K562 (cell line): ENCODE data around the gene PPFIA3. TPM values are rescaled to one million over a fixed set of nuclear protein-coding genes. Genes with fewer than 3 reads are reported as not detected.
A peak's percentile ranks its signal among the peaks of the same experiment; 100 is the strongest.

ENCODE experiments used
- ADNP ChIP-seq: fragments of 200-800 bp; sonication (Bioruptor generic); IDR thresholded peaks from 2 replicates; pipeline ENCODE4 v1.6.1; 2016; ENCODE audit warnings: missing genetic modification characterization, missing compliant biosample characterization
- ARID2 ChIP-seq: fragments of 450-650 bp; IDR thresholded peaks from 2 replicates; pipeline ENCODE4 v1.6.1; 2017; ENCODE audit warnings: antibody characterized with exemption, mild to moderate bottlenecking
- CBFB ChIP-seq: sonication (generic); formaldehyde crosslinking; IDR thresholded peaks from 2 replicates; pipeline ENCODE4 v1.4.0; 2020; ENCODE audit warnings: mild to moderate bottlenecking, missing genetic modification reagents
- CHD4 ChIP-seq: fragments of 200-600 bp; sonication (generic); IDR thresholded peaks from 3 replicates; pipeline ENCODE4 v1.6.1; 2012; ENCODE audit warnings: low read depth, mild to moderate bottlenecking, mixed read lengths, low read length, inconsistent platforms; ENCODE audit not compliant: insufficient read depth, insufficient replicate concordance, poor library complexity, severe bottlenecking
- HDAC2 ChIP-seq: fragments of 450-650 bp; IDR thresholded peaks from 2 replicates; pipeline ENCODE4 v1.6.1; 2016; ENCODE audit warnings: mild to moderate bottlenecking
- JUND ChIP-seq, 2 experiments: IDR thresholded peaks; 2 replicates in 1 of 2; 3 replicates in 1 of 2; pipeline ENCODE4 v1.6.1; 2011; ENCODE audit warnings: borderline replicate concordance in 2 of 2, low read depth in 2 of 2, low read length in 2 of 2, improper control_type of control experiment in 1 of 2, missing biosample characterization in 1 of 2, missing genetic modification characterization in 1 of 2, missing genetic modification reagents in 1 of 2
- KAT7 ChIP-seq: sonication (generic); formaldehyde crosslinking; IDR thresholded peaks from 2 replicates; pipeline ENCODE4 v1.8.0; 2022; ENCODE audit warnings: missing genetic modification reagents, mild to moderate bottlenecking, borderline replicate concordance
- KDM1A ChIP-seq, 2 experiments: fragments of 450-650 bp; IDR thresholded peaks; 2 replicates each; pipeline ENCODE4 v1.6.1; 2016; ENCODE audit warnings: mild to moderate bottlenecking in 2 of 2
- KLF1 ChIP-seq: fragments of 450-650 bp; IDR thresholded peaks from 2 replicates; pipeline ENCODE4 v1.6.1; 2016; ENCODE audit warnings: missing genetic modification characterization, missing compliant biosample characterization
- NCOA2 ChIP-seq, 2 experiments: fragments of 450-650 bp; IDR thresholded peaks; 2 replicates each; pipeline ENCODE4 v1.6.1; 2018; ENCODE audit warnings: mild to moderate bottlenecking in 2 of 2, moderate library complexity in 1 of 2; ENCODE audit not compliant: partially characterized antibody in 2 of 2
- NFXL1 ChIP-seq: fragments of 450-650 bp; formaldehyde crosslinking; IDR thresholded peaks from 2 replicates; pipeline ENCODE4 v1.4.0; 2021; ENCODE audit warnings: mild to moderate bottlenecking
- NR4A1 ChIP-seq, 2 experiments: fragments of 250-450 bp in 1 of 2; fragments of 450-650 bp in 1 of 2; sonication (Bioruptor Pico) in 1 of 2; IDR thresholded peaks; 2 replicates each; pipeline versions ENCODE4 v1.4.0 to v1.6.1; 2016 to 2020; ENCODE audit warnings: mild to moderate bottlenecking in 2 of 2, missing compliant biosample characterization in 1 of 2, missing genetic modification characterization in 1 of 2, moderate library complexity in 1 of 2
- PCBP1 ChIP-seq: fragments of 200-400 bp; formaldehyde crosslinking; IDR thresholded peaks from 2 replicates; pipeline ENCODE4 v1.6.1; 2018; ENCODE audit warnings: mild to moderate bottlenecking, low read depth, low read length; ENCODE audit not compliant: poor library complexity, severe bottlenecking
- PHB2 ChIP-seq: fragments of 450-650 bp; IDR thresholded peaks from 2 replicates; pipeline ENCODE4 v1.6.1; 2017; ENCODE audit warnings: low read depth
- POLR2AphosphoS2 ChIP-seq: IDR thresholded peaks from 2 replicates; pipeline ENCODE4 v1.6.1; 2012; ENCODE audit warnings: low read length, improper control_type of control experiment
- RNF2 ChIP-seq: sonication (generic); IDR thresholded peaks from 2 replicates; pipeline ENCODE4 v1.6.1; 2016
- SMARCA5 ChIP-seq: fragments of 450-650 bp; IDR thresholded peaks from 2 replicates; pipeline ENCODE4 v1.6.1; 2016
- SMC3 ChIP-seq: conservative IDR thresholded peaks from 2 replicates; pipeline ENCODE4 v1.6.1; 2011; ENCODE audit warnings: low read depth, low read length, improper control_type of control experiment; ENCODE audit not compliant: insufficient read depth
- TCF3 ChIP-seq: sonication (generic); formaldehyde crosslinking; IDR thresholded peaks from 2 replicates; pipeline ENCODE4 v1.4.0; 2020; ENCODE audit warnings: mild to moderate bottlenecking, missing genetic modification reagents
- TRIM28 ChIP-seq: fragments of 450-650 bp; IDR thresholded peaks from 2 replicates; pipeline ENCODE4 v1.6.1; 2017
- XRCC4 ChIP-seq: IDR thresholded peaks from one replicate; pipeline ENCODE4 v1.6.1; 2011; ENCODE audit not compliant: insufficient read depth, insufficient read length; ENCODE audit errors: extremely low read depth
- ZNF224 ChIP-seq: sonication (generic); formaldehyde crosslinking; IDR thresholded peaks from 2 replicates; pipeline ENCODE4 v1.8.0; 2022; ENCODE audit warnings: mild to moderate bottlenecking, missing genetic modification reagents
- ZNF239 ChIP-seq: fragments of 250-450 bp; sonication (Bioruptor Pico); IDR thresholded peaks from 2 replicates; pipeline ENCODE4 v1.4.0; 2020; ENCODE audit warnings: mild to moderate bottlenecking
- ZNF436 ChIP-seq: fragments of 250-450, 450-650 bp; sonication (Bioruptor Pico); formaldehyde crosslinking; IDR thresholded peaks from 2 replicates; pipeline ENCODE4 v1.7.0; 2020; ENCODE audit warnings: mild to moderate bottlenecking
- ZNF644 ChIP-seq: fragments of 200-800 bp; sonication (Bioruptor generic); IDR thresholded peaks from 2 replicates; pipeline ENCODE4 v1.6.1; 2016; ENCODE audit warnings: low read depth, missing genetic modification characterization, missing compliant biosample characterization
- ZNF668 ChIP-seq: fragments of 250-450 bp; sonication (Bioruptor Pico); IDR thresholded peaks from 2 replicates; pipeline ENCODE4 v1.8.0; 2022; ENCODE audit warnings: mild to moderate bottlenecking, inconsistent platforms
- ZNF75A ChIP-seq: fragments of 450-650 bp; formaldehyde crosslinking; IDR thresholded peaks from 2 replicates; pipeline ENCODE4 v1.4.0; 2020; ENCODE audit warnings: mild to moderate bottlenecking
- ZNF778 ChIP-seq: fragments of 450-650 bp; formaldehyde crosslinking; IDR thresholded peaks from 2 replicates; pipeline ENCODE4 v1.4.0; 2020; ENCODE audit warnings: mild to moderate bottlenecking, moderate library complexity
- polyA plus RNA-seq, 8 experiments: library from polyadenylated mRNA; depleted of rRNA in 4 of 8; stranded (reverse) in 5 of 8; unstranded in 3 of 8; fragments of >200 nt; fragmentation: Nextera tagmentation in 2 of 8; fragmentation: Illumina TruSeq in 1 of 8; extraction: Ambion mirVana in 2 of 8; extraction: Trizol in 1 of 8; gene quantifications; 2 replicates each; pipeline versions ENCODE4 v1.2.1 to v1.2.3, GENCODE V29; 2011 to 2014; ENCODE audit warnings: inconsistent platforms in 1 of 8, missing spikeins in 1 of 8
- total RNA-seq, 7 experiments: library from RNA; depleted of rRNA in 6 of 7; stranded (reverse); fragments of >200 nt in 6 of 7; fragmentation: Illumina TruSeq in 2 of 7; extraction: Trizol in 2 of 7; gene quantifications; 2 replicates each; pipeline versions ENCODE4 v1.2.1 to v1.2.3, GENCODE V29; 2011 to 2021; ENCODE audit warnings: low replicate concordance in 1 of 7
- TF ChIP-seq, protein P1 (sequence below): fragments of 450-650 bp; IDR thresholded peaks from 2 replicates; pipeline ENCODE4 v1.7.1; 2018; ENCODE audit warnings: mild to moderate bottlenecking, low read depth; ENCODE audit not compliant: partially characterized antibody

PPFIA3 gene
- total and polyA plus RNA-seq, 9 of the 15 experiments (the other 6 are each of a cell fraction or from before 2014, with no cell fraction given), result 0.10 to 53.0 (median 17.6) TPM

DNA sequence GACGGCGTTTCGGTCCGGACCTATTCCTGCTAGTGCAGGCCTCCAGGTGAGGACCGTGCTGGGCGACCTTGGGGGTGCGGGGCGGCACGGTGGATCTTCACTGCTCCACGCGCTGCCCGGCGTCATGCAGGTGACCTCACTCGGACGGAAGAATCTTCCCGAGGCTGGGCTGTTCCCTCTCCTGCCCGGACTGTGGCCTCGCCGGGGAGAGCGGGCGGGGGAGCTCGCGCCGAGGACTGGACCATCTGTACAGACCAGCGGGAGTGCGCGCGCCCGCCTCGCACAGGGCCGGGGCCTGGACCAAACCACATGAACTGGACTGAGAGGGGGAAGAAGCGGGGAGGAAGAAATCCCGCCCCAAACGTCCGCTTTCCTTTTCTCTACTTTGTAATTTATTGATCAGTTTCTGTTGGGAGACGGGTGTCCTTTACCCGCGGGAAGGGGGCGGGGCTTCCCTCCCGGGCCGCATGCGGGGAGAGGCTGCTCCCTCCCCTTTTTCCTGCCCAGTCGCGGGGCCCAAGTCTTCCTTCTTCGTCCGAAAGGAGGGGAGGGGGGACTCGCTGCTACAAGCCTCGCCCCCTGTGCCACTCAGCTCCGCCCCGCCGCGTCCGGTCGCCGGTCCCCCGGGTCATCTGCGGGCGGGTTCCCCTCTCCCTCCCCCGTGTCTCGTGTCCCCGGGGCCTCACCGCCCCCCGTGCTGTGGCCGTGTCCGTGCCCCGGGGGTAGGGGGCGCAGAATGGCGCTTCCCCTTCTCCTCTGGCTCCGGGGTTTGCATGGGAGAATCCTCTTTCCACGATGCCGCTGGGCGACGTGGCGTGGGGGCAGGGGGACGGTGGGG, 31.0 kb downstream of the PPFIA3 start (continued):
- no peak for TF ChIP-seq ZNF644 (tag)
- no peak for TF ChIP-seq ARID2
- no peak for TF ChIP-seq ZNF436 (CRISPR knock-in tag)
- TF ChIP-seq TRIM28, result no peak
- no peak for TF ChIP-seq CBFB
- TF ChIP-seq ZNF778 (CRISPR knock-in tag), result no peak
- TF ChIP-seq SMARCA5, result no peak; the same call in 1 of the 2 replicates
- TF ChIP-seq, protein P1, sequence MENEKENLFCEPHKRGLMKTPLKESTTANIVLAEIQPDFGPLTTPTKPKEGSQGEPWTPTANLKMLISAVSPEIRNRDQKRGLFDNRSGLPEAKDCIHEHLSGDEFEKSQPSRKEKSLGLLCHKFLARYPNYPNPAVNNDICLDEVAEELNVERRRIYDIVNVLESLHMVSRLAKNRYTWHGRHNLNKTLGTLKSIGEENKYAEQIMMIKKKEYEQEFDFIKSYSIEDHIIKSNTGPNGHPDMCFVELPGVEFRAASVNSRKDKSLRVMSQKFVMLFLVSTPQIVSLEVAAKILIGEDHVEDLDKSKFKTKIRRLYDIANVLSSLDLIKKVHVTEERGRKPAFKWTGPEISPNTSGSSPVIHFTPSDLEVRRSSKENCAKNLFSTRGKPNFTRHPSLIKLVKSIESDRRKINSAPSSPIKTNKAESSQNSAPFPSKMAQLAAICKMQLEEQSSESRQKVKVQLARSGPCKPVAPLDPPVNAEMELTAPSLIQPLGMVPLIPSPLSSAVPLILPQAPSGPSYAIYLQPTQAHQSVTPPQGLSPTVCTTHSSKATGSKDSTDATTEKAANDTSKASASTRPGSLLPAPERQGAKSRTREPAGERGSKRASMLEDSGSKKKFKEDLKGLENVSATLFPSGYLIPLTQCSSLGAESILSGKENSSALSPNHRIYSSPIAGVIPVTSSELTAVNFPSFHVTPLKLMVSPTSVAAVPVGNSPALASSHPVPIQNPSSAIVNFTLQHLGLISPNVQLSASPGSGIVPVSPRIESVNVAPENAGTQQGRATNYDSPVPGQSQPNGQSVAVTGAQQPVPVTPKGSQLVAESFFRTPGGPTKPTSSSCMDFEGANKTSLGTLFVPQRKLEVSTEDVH, result no peak
- TF ChIP-seq KDM1A (IDR thresholded peaks at IDR 0.05), result no peak
- no peak for TF ChIP-seq NR4A1 (CRISPR knock-in tag; IDR thresholded peaks at IDR 0.05)
- TF ChIP-seq NR4A1 (tag; IDR thresholded peaks at IDR 0.05), result no peak
- TF ChIP-seq JUND (IDR thresholded peaks at IDR 0.05; ENCODE audit: borderline replicate concordance, low read depth, low read length), result peak; percentile 90
- TF ChIP-seq JUND (tag; IDR thresholded peaks at IDR 0.05; ENCODE audit: borderline replicate concordance, low read depth, low read length), result no peak; the same call in 2 of the 3 replicates
- peak; percentile 49; the same call in 1 of the 2 replicates for TF ChIP-seq RNF2
- no peak for TF ChIP-seq SMC3
- TF ChIP-seq KLF1, result no peak
- no peak for TF ChIP-seq NFXL1 (CRISPR knock-in tag)
- no peak; the same call in 1 of the 2 replicates for TF ChIP-seq HDAC2
- TF ChIP-seq ZNF239 (CRISPR knock-in tag), result no peak
- TF ChIP-seq KAT7 (CRISPR knock-in tag), result peak; percentile 4; the same call in 1 of the 2 replicates
- no peak for TF ChIP-seq CHD4
- TF ChIP-seq PCBP1, result peak; percentile 66
- TF ChIP-seq PHB2, result no peak
- no peak for TF ChIP-seq ZNF75A (CRISPR knock-in tag)
- TF ChIP-seq TCF3 (CRISPR knock-in tag), result no peak
- TF ChIP-seq ZNF668 (CRISPR knock-in tag), result no peak
- TF ChIP-seq XRCC4, result no peak
- TF ChIP-seq NCOA2 (IDR thresholded peaks at IDR 0.05; ENCODE audit: partially characterized antibody in 2 of 2), result no peak
- no peak for TF ChIP-seq ZNF224 (CRISPR knock-in tag)
- TF ChIP-seq ADNP (tag), result no peak
- TF ChIP-seq POLR2AphosphoS2, result peak; percentile 81
